HCT116 (cell line): Measurements from ENCODE around the gene TNNI2. TPM values are rescaled to one million over a fixed set of nuclear protein-coding genes. Genes with fewer than 3 reads are reported as not detected.

Experiments
- ATAC-seq: fragments of 200-7000 bp; cut with Tn5 transposase; 2 replicates; pipeline ENCODE4 v1.9.1; 2020; ENCODE audit warnings: mild to moderate bottlenecking, moderate library complexity
- BruUV-seq: library from RNA; stranded (reverse); fragments of 400-500 nt; replicated peaks from 2 replicates; lab custom pipeline; 2021; lab: Mats Ljungman, UMichigan
- CTCF ChIA-PET: fragments of 300-600 bp; sonication (Branson Sonifier 250); formaldehyde crosslinking; loops from one replicate; lab custom pipeline; 2021; ENCODE audit warnings: antibody characterized with exemption; lab: Charles Lee
- POLR2A ChIA-PET: fragments of 300-600, 350-600 bp; sonication (Branson Sonifier 250); formaldehyde crosslinking; loops from one replicate; lab custom pipeline; 2021; ENCODE audit warnings: antibody characterized with exemption; lab: Charles Lee
- RAD21 ChIA-PET, 2 experiments: fragments of 300-600 bp; sonication (Branson Sonifier 250); formaldehyde crosslinking; loops; one replicate each; lab custom pipeline; 2023; ENCODE audit warnings: low total read pairs in 2 of 2; ENCODE audit not compliant: uncharacterized antibody in 2 of 2, unreplicated experiment in 2 of 2, low non-redundant PET in 1 of 2; lab: Charles Lee
- DNase-seq: peaks from one replicate; pipeline ENCODE4 v3.0.0-alpha.2; 2010; ENCODE audit warnings: low read depth, low spot score
- H2AFZ ChIP-seq: fragments of 200-600 bp; shearing (Covaris generic), sonication (generic); 2 replicates; pipeline ENCODE4 v1.6.1; 2017; ENCODE audit warnings: low read depth, mixed run types, mixed read lengths, antibody characterized with exemption, low read length; ENCODE audit not compliant: poor library complexity, severe bottlenecking
- H3K27ac ChIP-seq: 2 replicates; pipeline ENCODE4 v1.5.1; 2012; ENCODE audit warnings: low read depth, low read length
- H3K27me3 ChIP-seq: fragments of 200-600 bp; sonication (generic); 2 replicates; pipeline ENCODE4 v1.6.1; 2016; ENCODE audit warnings: mixed run types, low read length, mixed read lengths; ENCODE audit not compliant: insufficient read depth
- H3K36me3 ChIP-seq, 2 experiments: fragments of 200-500 bp in 1 of 2; fragments of 200-600 bp in 1 of 2; sonication (Bioruptor generic) in 1 of 2; sonication (generic) in 1 of 2; 2 replicates each; pipeline versions ENCODE4 v1.5.1 to v1.6.1; 2014 to 2016; ENCODE audit warnings: low read length in 2 of 2, inconsistent platforms in 1 of 2, mixed read lengths in 1 of 2, mixed run types in 1 of 2; ENCODE audit not compliant: insufficient read depth in 2 of 2, control insufficient read depth in 1 of 2
- H3K4me1 ChIP-seq, 2 experiments: fragments of 200-600 bp in 1 of 2; sonication (generic) in 1 of 2; 2 replicates each; pipeline versions ENCODE4 v1.5.1 to v1.6.1; 2012 to 2017; ENCODE audit warnings: low read length in 2 of 2, inconsistent platforms in 1 of 2, mild to moderate bottlenecking in 1 of 2, mixed read lengths in 1 of 2, mixed run types in 1 of 2, moderate library complexity in 1 of 2; ENCODE audit not compliant: insufficient read depth in 2 of 2, control insufficient read depth in 1 of 2
- H3K4me2 ChIP-seq: fragments of 200-600 bp; sonication (generic); 2 replicates; pipeline ENCODE4 v1.6.1; 2017; ENCODE audit warnings: mixed run types, low read length, mixed read lengths
- H3K4me3 ChIP-seq, 2 experiments: fragments of 200-600 bp in 1 of 2; sonication (generic) in 1 of 2; replicated peaks in 1 of 2; 2 replicates each; pipeline ENCODE4 v1.5.1; 2011 to 2016; ENCODE audit warnings: low read length in 2 of 2, control low read depth in 1 of 2, low read depth in 1 of 2, mild to moderate bottlenecking in 1 of 2, mixed read lengths in 1 of 2, mixed run types in 1 of 2
- H3K79me2 ChIP-seq: fragments of 200-600 bp; sonication (generic); 2 replicates; pipeline ENCODE4 v1.6.1; 2017; ENCODE audit warnings: mild to moderate bottlenecking, mixed run types, low read length, moderate library complexity, mixed read lengths; ENCODE audit not compliant: insufficient read depth
- H3K9ac ChIP-seq: fragments of 200-600 bp; sonication (generic); 2 replicates; pipeline ENCODE4 v1.6.1; 2016; ENCODE audit warnings: low read length, mixed read lengths
- H3K9me2 ChIP-seq: fragments of 200-600 bp; sonication (generic), shearing (Covaris generic); 2 replicates; pipeline ENCODE4 v1.6.1; 2017; ENCODE audit warnings: mixed run types, mild to moderate bottlenecking, moderate library complexity; ENCODE audit not compliant: insufficient read depth
- H3K9me3 ChIP-seq, 2 experiments: fragments of 200-500 bp in 1 of 2; fragments of 200-600 bp in 1 of 2; sonication (Bioruptor generic) in 1 of 2; sonication (generic) in 1 of 2; 2 replicates each; pipeline ENCODE4 v1.6.1; 2014 to 2017; ENCODE audit warnings: low read length in 2 of 2, mixed read lengths in 2 of 2, inconsistent platforms in 1 of 2, low read depth in 1 of 2, mild to moderate bottlenecking in 1 of 2, mixed run types in 1 of 2, moderate library complexity in 1 of 2; ENCODE audit not compliant: control insufficient read depth in 1 of 2, insufficient read depth in 1 of 2
- H4K20me1 ChIP-seq: fragments of 200-600 bp; sonication (generic), shearing (Covaris generic); 2 replicates; pipeline ENCODE4 v1.6.1; 2017; ENCODE audit warnings: mixed run types, mild to moderate bottlenecking, moderate library complexity; ENCODE audit not compliant: insufficient read depth
- CBX3 ChIP-seq: IDR thresholded peaks from 2 replicates; pipeline ENCODE4 v1.6.1; 2012; ENCODE audit warnings: low read depth
- EGR1 ChIP-seq: IDR thresholded peaks from 2 replicates; pipeline ENCODE4 v1.6.1; 2012; ENCODE audit warnings: low read depth
- ELF1 ChIP-seq: IDR thresholded peaks from 2 replicates; pipeline ENCODE4 v1.6.1; 2012; ENCODE audit warnings: low read depth, borderline replicate concordance
- EZH2 ChIP-seq: fragments of 200-600 bp; sonication (generic); IDR thresholded peaks from 2 replicates; pipeline ENCODE4 v1.6.1; 2017; ENCODE audit warnings: antibody characterized with exemption, mixed run types
- EZH2phosphoT487 ChIP-seq: fragments of 200-600 bp; IDR thresholded peaks from 2 replicates; pipeline ENCODE4 v1.6.1; 2018; ENCODE audit warnings: antibody characterized with exemption, borderline replicate concordance
- FOSL1 ChIP-seq: IDR thresholded peaks from 2 replicates; pipeline ENCODE4 v1.6.1; 2012; ENCODE audit warnings: low read depth
- POLR2A ChIP-seq: IDR thresholded peaks from 2 replicates; pipeline ENCODE4 v1.7.0; 2011; ENCODE audit warnings: borderline replicate concordance; ENCODE audit not compliant: insufficient read depth, insufficient read length; ENCODE audit errors: extremely low read depth
- POLR2AphosphoS5 ChIP-seq: IDR thresholded peaks from 2 replicates; pipeline ENCODE4 v1.6.1; 2011; ENCODE audit warnings: mild to moderate bottlenecking, low read depth, low read length, moderate library complexity
- SIN3A ChIP-seq: IDR thresholded peaks from 2 replicates; pipeline ENCODE4 v1.6.1; 2012; ENCODE audit warnings: low read depth
- SRF ChIP-seq: IDR thresholded peaks from 2 replicates; pipeline ENCODE4 v1.6.1; 2012; ENCODE audit warnings: low read depth
- TCF7L2 ChIP-seq: IDR thresholded peaks from 2 replicates; pipeline ENCODE4 v1.7.0; 2011; ENCODE audit warnings: borderline replicate concordance, inconsistent platforms; ENCODE audit not compliant: insufficient read depth, insufficient read length; ENCODE audit errors: extremely low read depth
- ZNF274 ChIP-seq: fragments of 200-500 bp; sonication (Bioruptor generic); IDR thresholded peaks from 2 replicates; pipeline ENCODE4 v1.6.1; 2014; ENCODE audit warnings: mild to moderate bottlenecking, low read depth, low read length, inconsistent platforms
- intact Hi-C: fragments of 100-400 bp; cut with micrococcal nuclease; formaldehyde crosslinking; loops from 2 replicates; pipeline ENCODE4 v1.10.0; 2022
- total RNA-seq: library from RNA; stranded (reverse); gene quantifications from one replicate; pipeline ENCODE4 v1.2.1, GENCODE V29; 2021; ENCODE audit not compliant: unreplicated experiment
- TF ChIP-seq, protein P1 (sequence below), 3 experiments: fragments of 200-600 bp in 1 of 3; sonication (generic) in 1 of 3; IDR thresholded peaks in 2 of 3; conservative IDR thresholded peaks in 1 of 3; 2 replicates each; pipeline ENCODE4 v1.5.1; 2012 to 2017; ENCODE audit warnings: low read depth in 2 of 3, low read length in 2 of 3, antibody characterized with exemption in 1 of 3, borderline replicate concordance in 1 of 3, control low read depth in 1 of 3, mild to moderate bottlenecking in 1 of 3, mixed read lengths in 1 of 3, mixed run types in 1 of 3, moderate library complexity in 1 of 3; ENCODE audit not compliant: insufficient read depth in 1 of 3
- TF ChIP-seq, protein P2 (sequence below): IDR thresholded peaks from 2 replicates; pipeline ENCODE4 v1.6.1; 2011; ENCODE audit warnings: mild to moderate bottlenecking, low read length, moderate library complexity; ENCODE audit not compliant: insufficient replicate concordance; ENCODE audit errors: extremely low read depth
- TF ChIP-seq, protein P3 (sequence below): IDR thresholded peaks from 2 replicates; pipeline ENCODE4 v1.6.1; 2012
- TF ChIP-seq, protein P4 (sequence below): IDR thresholded peaks from 2 replicates; pipeline ENCODE4 v1.6.1; 2012

TNNI2 gene
- total RNA-seq, 1 experiment from 2014 or later, result not detected

DNA sequence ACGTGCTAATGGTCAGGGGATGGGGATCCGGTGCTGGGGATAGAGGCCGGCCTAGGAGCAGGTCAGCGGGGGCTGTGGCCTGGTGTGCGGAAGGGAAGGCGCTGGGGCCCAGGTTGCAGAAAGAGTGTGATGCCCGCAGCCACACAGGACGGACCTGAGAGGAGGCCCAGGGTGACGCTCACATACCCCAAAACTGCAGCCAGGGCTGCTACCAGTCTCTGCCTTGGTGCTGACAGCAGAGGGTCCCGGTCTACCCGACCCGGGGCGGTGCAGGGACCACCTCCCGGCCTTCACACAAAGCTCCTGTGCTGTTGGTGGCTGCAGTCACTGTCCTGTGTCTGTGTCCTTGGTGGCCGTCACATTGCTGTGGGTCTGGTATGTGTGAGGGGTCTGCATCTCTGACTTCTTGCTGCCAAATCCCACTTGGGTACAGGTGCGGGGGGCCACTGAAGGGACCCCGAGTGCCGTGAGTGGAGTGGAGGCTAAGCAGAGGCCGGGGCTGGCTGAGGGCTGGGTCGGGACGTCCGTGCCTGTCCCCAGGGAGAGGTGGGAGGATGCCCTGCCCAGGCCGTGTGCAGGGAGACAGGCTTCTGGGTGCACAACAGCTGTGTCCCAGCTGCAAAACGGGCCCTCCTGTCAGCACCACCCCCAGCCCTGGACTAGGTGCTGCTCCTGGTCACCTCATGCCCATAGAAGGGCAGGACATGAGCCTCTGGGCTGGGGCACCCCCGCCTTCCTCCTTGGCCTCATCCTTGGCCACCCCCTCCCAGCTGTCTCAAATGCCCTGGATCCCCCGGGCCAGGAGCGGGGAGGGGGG lies 15.6 kb downstream of the TNNI2 start:
- no peak overlapping the region for H3K9ac ChIP-seq
- ChIA-PET RAD21 (no interaction called here), POLR2A (no interaction called here), CTCF (no interaction called here)
- no peaks in the 10 kb centered on the region for H4K20me1 ChIP-seq
- TF ChIP-seq CBX3, result no peak
- no peak for TF ChIP-seq ELF1
- no peak for TF ChIP-seq FOSL1
- TF ChIP-seq, protein P1, sequence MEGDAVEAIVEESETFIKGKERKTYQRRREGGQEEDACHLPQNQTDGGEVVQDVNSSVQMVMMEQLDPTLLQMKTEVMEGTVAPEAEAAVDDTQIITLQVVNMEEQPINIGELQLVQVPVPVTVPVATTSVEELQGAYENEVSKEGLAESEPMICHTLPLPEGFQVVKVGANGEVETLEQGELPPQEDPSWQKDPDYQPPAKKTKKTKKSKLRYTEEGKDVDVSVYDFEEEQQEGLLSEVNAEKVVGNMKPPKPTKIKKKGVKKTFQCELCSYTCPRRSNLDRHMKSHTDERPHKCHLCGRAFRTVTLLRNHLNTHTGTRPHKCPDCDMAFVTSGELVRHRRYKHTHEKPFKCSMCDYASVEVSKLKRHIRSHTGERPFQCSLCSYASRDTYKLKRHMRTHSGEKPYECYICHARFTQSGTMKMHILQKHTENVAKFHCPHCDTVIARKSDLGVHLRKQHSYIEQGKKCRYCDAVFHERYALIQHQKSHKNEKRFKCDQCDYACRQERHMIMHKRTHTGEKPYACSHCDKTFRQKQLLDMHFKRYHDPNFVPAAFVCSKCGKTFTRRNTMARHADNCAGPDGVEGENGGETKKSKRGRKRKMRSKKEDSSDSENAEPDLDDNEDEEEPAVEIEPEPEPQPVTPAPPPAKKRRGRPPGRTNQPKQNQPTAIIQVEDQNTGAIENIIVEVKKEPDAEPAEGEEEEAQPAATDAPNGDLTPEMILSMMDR (IDR thresholded peaks at IDR 0.05 in 2 of 3, conservative IDR thresholded peaks at IDR 0.05 in 1 of 3; ENCODE audit: borderline replicate concordance in 1 of 3, insufficient read depth in 1 of 3, low read depth in 2 of 3, low read length in 2 of 3), result no peak
- no peak for TF ChIP-seq EZH2phosphoT487
- no peak for TF ChIP-seq TCF7L2
- TF ChIP-seq, protein P2, sequence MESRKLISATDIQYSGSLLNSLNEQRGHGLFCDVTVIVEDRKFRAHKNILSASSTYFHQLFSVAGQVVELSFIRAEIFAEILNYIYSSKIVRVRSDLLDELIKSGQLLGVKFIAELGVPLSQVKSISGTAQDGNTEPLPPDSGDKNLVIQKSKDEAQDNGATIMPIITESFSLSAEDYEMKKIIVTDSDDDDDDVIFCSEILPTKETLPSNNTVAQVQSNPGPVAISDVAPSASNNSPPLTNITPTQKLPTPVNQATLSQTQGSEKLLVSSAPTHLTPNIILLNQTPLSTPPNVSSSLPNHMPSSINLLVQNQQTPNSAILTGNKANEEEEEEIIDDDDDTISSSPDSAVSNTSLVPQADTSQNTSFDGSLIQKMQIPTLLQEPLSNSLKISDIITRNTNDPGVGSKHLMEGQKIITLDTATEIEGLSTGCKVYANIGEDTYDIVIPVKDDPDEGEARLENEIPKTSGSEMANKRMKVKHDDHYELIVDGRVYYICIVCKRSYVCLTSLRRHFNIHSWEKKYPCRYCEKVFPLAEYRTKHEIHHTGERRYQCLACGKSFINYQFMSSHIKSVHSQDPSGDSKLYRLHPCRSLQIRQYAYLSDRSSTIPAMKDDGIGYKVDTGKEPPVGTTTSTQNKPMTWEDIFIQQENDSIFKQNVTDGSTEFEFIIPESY, result no peak
- TF ChIP-seq POLR2AphosphoS5, result no peak
- no peak for TF ChIP-seq POLR2A
- TF ChIP-seq EZH2, result no peak
- TF ChIP-seq, protein P3, sequence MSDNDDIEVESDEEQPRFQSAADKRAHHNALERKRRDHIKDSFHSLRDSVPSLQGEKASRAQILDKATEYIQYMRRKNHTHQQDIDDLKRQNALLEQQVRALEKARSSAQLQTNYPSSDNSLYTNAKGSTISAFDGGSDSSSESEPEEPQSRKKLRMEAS, result no peak
- no peak for TF ChIP-seq SIN3A
- TF ChIP-seq, protein P4, sequence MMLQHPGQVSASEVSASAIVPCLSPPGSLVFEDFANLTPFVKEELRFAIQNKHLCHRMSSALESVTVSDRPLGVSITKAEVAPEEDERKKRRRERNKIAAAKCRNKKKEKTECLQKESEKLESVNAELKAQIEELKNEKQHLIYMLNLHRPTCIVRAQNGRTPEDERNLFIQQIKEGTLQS, result no peak
- no peak for TF ChIP-seq SRF
- TF ChIP-seq ZNF274, result no peak
- no peak for TF ChIP-seq EGR1
- H3K9me2 ChIP-seq, result no peaks in the 10 kb centered on the region
- no peak overlapping the region for H3K4me3 ChIP-seq
- H3K27ac ChIP-seq, result no peak overlapping the region
- no peaks in the 10 kb centered on the region for H3K36me3 ChIP-seq
- H3K79me2 ChIP-seq, result no peaks in the 10 kb centered on the region
- H3K9me3 ChIP-seq, result no peaks in the 10 kb centered on the region
- H3K4me1 ChIP-seq, result no peaks in the 10 kb centered on the region
- DNase-seq, result no peak
- no peak overlapping the region for H2AFZ ChIP-seq
- BruUV-seq, result no TSS peak
- no peaks in the 10 kb centered on the region for H3K27me3 ChIP-seq
- no peak overlapping the region for H3K4me2 ChIP-seq
- intact Hi-C loops, result no loop called here
- ATAC-seq, result no peak
